HG02588 (cell line): ENCODE results near the gene ADM5.
"Not testable (repeated sequence)": the region's sequence is repeated elsewhere in the genome, so short reads cannot be mapped to it uniquely, and the experiment has no call there.

Experiments
- ATAC-seq: cut with Tn5 transposase; IDR thresholded peaks from one replicate; pipeline ENCODE4 v1.9.1; 2021; ENCODE audit warnings: mild to moderate bottlenecking, moderate library complexity; ENCODE audit not compliant: unreplicated experiment

ADM5 gene

DNA sequence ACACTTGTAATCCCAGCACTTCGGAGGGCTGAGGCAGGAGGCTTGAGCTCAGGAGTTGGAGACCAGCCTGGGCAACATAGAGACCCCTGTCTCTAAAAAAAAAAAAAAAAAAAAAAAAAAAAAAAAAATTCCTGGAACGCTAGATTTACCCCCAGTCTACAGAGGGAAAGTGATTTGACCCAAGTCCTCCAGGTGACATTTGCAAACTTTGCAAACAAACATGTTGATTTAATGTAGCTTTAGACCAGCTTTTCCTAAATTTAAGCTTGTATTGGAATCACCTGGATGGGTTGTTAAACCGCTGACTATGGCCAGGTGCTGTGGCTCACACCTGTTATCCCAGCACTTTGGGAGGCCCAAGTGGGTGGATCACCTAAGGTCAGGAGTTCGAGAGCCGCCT, 10.0 kb downstream of the ADM5 start:
- ATAC-seq, result no peak

DNA sequence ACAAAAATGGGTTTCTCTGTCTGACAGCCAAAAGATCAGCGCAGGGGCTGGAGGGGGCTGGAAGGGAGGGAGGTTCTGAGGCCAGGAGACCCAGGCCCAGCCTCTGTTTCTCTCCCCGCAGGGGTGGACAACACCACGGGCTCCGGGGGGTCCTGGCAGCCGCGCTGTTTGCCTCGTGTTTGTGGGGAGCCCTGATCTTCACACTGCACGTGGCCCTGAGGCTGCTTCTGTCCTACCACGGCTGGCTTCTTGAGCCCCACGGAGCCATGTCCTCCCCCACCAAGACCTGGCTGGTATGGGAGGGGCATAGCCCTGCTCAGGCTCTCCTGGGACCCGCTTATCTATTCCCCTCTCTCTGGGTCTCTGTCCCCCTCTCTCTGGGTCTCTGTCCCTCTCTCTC, 11.2 kb downstream of the ADM5 start:
- ATAC-seq, result no peak

DNA sequence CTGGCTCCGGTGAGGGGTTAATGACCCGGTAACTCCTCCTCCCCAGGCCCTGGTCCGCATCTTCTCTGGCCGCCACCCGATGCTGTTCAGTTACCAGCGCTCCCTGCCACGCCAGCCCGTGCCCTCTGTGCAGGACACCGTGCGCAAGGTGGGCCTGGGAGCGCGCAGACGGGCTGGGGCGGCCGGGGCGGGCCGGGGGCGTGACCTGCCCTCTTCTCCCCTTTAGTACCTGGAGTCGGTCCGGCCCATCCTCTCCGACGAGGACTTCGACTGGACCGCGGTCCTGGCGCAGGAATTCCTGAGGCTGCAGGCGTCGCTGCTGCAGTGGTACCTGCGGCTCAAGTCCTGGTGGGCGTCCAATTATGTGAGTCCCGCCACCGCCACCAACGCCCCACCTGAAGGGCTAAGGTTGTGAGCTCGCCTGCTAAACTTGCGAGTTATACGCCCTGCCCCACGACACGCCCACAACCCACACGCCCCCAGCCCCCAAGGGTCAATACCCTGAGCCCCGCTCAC, 11.9 kb downstream of the ADM5 start:
- ATAC-seq, result no peak

DNA sequence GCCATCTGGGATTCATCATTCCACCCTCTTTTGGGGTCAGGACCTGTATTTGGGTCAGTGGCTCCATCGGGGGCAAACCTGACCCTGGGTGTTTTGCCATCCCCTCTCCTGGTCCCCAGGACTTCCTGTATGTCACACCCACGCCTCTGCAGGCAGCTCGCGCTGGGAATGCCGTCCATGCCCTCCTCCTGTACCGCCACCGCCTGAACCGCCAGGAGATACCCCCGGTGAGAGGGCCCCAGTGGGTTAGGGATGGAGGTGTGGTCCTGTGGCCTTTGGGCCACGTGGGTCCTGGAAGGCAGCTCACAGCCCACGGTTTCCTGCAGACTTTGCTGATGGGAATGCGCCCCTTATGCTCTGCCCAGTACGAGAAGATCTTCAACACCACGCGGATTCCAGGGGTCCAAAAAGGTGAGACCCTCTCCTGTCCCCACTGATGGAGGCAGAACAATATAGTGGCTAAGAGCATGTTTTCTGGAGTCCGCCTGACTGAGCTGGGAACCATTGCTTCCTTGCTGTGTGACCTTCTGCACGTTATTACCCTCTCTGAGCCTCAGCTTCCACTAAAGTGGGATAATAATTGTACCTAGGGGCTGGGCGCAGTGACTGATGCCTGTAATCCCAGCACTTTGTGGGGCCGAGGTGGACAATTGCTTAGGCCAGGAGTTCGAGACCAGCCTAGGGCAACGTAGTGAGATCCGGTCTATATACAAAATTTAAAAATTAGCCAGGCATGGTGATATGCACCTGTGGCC, 15.7 kb downstream of the ADM5 start:
- no peak for ATAC-seq

DNA sequence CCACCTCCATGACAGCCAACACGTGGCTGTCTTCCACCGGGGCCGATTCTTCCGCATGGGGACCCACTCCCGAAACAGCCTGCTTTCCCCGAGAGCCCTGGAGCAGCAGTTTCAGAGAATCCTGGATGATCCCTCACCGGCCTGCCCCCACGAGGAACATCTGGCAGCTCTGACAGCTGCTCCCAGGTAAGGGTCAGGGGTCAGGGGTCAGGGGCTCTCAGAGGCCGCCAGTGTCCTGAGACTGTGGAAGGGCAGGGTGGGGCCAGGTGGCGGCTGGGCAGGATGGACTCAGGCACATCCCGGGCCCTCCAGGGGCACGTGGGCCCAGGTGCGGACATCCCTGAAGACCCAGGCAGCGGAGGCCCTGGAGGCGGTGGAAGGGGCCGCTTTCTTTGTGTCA, 16.5 kb downstream of the ADM5 start:
- no peak for ATAC-seq

DNA sequence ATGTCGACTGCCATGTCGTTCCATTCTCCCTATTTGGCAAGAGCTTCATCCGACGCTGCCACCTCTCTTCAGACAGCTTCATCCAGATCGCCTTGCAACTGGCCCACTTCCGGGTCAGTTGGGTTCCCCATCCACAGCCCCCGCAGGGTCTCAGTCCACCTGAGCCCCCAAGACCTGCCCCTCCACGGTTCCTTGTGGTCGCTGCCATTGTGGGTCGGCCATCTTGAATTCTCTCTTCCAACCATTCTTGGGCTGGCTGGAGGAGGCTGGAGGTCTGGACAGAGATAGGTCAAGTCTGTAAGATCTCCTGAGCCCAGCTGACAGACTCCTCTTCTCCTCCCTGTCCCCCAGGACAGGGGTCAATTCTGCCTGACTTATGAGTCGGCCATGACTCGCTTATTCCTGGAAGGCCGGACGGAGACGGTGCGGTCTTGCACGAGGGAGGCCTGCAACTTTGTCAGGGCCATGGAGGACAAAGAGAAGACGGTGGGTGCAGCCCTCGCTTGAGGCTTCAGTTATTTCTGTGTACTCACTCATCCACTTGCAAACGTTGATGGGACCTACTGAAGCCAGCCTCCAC, 21.1 kb downstream of the ADM5 start:
- no peak for ATAC-seq

DNA sequence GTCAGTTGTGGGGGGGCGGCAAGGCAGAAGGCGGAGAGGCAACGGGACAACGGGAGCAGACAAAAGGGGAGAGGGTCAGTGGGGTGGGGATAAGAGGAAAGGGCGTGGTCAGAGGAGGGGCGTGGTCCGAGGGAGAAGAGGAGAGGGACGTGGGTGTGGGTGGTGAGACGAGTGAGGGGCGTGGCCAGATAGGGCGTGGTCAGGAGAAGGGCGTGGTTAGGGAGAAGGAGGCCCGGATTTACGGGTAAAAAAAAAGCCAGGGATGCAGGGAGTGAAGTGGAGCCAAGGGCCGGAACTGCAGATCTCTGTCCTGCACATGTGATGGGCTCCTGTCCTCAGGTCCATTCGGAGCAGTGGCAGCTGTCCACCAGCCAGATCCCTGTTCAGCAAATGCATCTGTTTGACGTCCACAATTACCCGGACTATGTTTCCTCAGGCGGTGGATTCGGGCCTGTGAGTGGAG, 23.0 kb downstream of the ADM5 start:
- no peak for ATAC-seq

DNA sequence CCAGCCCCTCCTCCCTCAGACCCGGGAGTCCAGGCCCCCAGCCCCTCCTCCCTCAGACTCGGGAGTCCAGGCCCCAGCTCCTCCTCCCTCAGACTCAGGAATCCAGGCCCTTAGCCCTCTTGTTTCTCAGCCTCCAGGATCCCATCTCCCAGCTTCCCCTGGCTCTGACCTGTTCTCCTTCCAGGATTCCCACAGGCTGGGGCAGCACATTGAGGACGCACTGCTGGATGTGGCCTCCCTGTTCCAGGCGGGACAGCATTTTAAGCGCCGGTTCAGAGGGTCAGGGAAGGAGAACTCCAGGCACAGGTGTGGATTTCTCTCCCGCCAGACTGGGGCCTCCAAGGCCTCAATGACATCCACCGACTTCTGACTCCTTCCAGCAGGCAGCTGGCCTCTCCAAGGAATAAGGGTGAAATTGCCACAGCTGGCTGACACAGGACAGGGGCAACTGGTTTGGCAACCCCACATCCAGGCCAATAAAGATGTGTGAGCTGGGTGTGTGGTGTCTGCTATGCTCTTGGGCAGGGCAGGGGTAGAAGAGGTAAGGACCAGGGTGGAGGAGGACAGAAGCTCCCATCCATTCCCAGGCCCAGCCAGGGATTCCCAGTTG, 23.9 kb downstream of the ADM5 start:
- ATAC-seq, result no peak

DNA sequence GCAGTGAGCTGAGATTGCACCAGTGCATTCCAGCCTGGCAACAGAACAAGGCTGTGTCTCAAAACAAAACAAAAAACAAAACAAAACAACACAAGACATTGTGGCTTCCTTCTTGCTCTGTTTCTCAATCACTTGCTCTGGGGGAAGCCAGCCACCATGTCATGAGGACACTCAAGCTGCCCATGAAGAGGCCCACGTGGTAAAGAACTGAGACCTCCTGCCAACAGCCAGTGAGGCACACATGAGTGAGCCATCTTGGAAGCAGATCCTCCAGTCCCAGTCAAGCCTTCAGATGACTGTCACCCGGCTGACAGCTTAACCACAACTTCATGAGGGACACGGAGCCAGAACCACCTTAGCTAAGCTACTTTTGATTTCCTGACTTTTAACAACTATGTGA, 26.8 kb downstream of the ADM5 start:
- no peak for ATAC-seq

DNA sequence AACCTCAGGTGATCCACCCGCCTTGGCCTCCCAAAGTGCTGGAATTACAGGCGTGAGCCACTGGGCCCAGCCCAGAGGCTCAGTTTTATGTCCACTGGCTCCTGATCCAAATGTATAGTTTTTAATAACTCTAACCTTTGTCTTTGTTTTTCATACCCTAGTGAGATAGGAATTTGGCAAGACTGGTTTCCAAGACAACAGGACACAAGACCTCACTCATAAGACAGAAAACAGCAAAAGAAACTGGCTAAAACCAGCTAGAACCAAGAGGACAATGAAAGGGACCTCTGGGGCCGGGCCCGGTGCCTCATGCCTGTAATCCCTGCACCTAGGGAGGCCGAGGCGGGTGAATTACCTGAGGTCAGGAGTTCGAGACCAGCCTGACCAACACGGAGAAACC, 29.1 kb downstream of the ADM5 start:
- ATAC-seq, result no peak

DNA sequence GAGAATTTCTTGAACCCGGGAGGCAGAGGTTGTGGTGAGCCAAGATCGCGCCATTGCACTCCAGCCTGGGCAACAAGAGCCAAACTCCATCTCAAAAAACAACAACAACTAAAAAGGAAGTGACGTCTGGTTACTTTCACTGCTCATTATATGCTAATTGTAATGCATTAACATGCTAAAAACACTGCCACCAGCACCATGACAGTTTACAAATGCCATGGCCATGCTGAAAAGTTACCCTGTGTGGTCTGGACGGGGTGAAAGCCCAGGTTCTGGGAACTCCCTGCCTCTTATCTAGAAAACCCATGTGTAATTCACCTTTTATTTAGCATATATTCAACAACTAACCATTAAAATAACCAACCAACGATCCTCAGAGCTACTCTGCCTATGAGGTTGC, 29.6 kb downstream of the ADM5 start:
- ATAC-seq, result no peak

DNA sequence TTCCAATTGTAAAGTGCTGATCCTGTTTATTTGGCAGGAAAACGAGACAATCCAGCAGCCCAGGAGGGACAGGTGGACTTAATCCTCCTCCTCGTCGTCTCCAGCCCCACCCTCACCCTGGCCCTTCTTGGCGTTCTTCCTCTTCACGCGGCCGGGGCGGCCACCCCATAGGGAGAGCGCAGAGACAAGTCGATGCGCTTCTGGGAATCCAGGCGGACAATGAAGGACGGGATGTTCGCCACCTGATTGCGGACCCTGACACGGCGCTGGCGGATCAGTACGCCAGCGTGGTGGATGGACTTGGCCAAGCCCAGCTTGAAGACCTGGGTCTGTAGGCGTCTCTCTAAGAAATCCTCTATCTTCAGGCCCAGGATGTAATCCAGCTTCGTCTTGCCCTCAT, 30.0 kb downstream of the ADM5 start:
- not testable (repeated sequence) for ATAC-seq

DNA sequence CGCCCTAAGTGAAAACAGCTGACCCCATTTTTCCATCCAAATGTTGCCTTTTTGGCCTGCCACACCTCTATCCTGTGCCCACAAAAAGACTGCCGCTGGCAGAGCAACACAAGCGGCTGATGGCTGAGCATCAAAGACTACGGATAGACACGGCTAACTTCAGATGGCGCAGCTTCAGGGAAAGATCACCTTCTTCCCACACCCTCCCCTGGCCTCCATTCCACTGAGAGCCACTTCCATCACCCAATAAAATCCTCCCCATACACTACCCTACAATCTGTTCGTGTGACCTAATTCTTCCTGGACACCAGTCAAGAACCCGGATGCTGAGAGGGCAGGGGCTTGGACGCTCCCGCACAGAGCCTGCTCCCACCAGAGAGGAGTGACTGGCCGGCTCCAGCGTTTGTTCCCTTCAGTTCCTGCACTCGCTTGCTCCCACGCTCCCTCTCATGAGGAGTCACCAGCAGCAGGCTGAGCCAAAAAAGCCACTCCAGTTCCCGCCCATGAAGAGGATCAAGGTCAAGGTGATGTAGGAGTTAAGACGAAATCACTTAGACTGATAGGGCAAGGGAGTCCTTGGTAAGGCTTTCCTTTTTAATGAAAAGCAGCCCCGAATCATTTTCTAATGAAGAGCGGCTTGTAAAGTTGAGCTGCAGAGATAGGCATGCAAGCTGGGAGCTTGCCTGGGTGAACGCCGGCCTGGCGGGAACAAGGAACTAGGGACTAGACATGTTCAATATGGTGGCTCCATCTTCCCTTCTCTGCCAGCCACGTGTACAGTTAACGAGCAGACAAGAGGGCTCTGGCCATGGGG, 38.0 kb downstream of the ADM5 start:
- no peak for ATAC-seq

DNA sequence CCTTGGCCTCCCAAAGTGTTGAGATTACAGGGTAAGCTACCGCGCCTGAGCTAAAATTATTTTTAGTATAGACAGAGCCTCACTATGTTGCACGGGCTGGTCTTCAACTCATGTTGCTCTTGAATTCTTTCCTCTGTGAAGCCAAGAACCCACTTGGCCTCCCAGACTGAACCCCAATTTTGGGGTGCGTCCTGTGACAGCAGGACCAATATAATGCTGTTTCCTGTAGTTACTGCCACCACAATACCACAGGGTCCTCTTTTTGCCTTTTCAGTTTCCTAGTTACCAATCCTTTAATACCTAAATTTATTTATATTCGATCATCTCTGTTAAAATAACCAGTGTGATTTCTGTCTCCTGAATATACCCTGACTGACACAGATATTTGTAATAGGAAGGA, 40.8 kb downstream of the ADM5 start:
- ATAC-seq, result no peak

DNA sequence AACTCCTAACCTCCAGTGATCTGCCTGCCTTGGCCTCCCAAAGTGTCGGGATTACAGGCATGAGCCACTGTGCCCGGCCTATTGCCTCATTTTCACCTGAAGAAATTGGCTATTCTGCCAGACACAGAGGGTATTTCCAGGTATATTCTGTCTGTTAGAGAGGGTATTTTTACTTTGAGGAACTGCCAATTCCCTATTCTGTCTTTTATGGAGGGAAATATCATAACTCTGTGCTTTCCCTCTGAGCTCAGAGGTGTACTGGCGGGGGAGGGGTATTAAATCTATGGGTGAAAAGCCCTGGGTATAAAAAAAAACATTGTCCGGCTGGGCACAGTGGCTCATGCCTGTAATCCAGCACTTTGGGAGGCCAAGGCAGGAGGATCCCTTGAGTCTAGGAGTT, 48.9 kb downstream of the ADM5 start:
- ATAC-seq, result no peak

DNA sequence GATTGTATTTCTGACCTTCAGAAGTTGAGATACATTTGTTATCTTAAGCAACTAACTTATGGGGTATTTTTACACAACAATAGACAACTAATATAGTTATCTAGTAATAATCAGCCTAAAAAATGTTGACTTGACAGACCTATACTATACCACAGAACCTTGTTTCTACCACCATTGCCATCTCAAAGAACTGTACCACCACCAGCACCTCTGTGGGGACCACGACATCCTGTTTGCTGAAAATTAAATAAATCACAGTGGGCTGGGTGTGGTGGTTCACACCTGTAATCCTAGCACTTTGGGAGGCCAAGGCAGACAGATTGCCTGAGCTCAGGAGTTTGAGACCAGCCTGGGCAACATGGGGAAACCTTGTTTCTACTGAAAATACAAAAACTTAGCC, 49.7 kb downstream of the ADM5 start:
- ATAC-seq, result no peak

DNA sequence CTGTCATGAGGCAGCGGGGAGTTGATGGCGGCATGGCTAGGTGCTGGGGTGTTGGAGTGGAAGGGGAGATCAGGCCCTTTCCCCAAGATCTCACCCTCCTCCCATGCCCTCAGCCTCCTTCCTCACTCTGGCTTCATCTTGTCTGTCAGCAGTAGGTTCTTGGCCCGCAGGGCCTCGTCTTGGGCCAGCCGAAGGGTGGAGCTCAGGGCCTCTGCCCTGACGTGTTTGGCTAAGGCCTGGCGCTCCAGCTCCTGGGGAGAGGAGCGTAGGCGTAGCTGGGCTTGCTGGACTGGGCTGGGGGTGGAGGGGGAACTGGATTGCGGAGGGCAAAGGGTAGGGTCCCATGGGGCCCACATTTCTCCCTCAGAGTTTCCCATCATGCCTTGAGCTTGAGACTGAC, 50.5 kb downstream of the ADM5 start:
- ATAC-seq, result no peak
